SHP77 treated with DMSO at 0.1 percent for 48 hours (cell line): Measurements from ENCODE around the gene ASIC3.
"Not testable (repeated sequence)": the region's sequence is repeated elsewhere in the genome, so short reads cannot be mapped to it uniquely, and the experiment has no call there.

Experiments
- DNase-seq: peaks from one replicate; lab custom pipeline; 2025; lab: John Stamatoyannopoulos, UW

The ASIC3 gene

DNA sequence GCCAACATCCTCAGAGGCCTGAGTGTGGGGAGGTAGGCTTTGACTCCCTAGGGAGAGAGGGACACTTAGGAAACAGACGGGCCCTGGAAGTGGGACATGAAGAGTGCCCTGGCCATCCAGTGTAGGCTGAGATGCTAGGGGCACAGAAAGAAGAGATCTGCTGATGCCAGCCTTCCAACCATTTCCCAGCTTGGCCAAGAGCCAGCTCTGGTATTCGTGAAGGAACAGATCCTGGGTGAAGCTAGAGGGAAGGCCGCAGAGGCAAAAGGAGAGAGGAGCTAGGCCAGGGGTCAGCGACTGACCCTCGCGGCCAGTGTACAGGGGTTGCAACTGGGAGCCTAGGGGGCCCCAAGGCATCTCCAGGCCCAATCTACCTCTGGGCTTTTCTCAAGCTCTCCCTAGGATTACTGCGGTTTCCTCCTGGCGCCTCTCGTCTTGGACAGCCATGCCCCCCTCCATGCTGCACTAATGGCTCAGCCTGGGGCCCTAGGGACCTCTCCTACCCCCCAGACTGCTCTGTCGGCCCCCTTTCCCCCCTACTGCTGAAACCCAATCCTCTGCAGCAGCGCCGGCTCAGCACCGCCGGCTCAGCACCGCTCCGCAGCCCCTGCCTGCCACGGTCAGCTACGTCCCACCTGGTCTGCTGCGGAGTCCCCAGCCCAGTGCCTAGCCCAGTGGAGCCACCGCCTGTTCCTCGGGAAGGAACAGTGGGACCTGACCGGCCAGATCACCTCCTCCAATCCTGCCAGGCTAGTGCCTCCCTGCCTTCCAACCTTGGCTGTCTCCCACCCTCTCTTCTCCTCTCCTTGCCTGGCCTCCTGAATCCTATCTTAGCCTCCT is at the start of gene ASIC3:
TSS of gene ASIC3 (plus strand) at position 556 of the 840 bp plus-strand sequence. CDS start 355 bp downstream, outside the sequence.
- no peak for DNase-seq

GRCh38 chr7:150999001-150999400 is 49.3 kb upstream of the ASIC3 start:
- no peak for DNase-seq

- no peak for DNase-seq
Measured at GRCh38 chr7:150999497-151000230, 48.7 kb upstream of the ASIC3 start.

DNA sequence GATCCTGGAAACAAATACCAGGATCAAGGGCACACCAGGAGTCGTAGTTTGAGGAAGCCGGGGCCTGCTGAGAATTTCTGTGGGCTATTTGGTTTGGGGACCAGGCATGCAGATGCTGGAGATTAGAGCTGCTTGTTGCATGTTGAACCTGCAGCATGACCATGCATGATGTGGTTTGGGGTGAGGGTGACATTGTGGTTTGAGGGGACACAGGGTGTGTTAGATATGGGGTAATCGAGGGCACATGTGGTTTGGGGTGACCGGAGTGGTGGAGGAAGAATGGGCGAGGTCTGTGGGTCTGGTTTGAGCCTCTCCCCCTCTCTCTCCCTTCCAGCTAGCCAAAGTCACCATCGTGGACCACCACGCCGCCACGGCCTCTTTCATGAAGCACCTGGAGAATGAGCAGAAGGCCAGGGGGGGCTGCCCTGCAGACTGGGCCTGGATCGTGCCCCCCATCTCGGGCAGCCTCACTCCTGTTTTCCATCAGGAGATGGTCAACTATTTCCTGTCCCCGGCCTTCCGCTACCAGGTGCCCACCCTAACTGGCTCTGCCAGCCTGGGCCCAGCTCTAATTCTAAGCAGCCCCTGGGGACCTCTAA is 47.3 kb upstream of the ASIC3 start:
- DNase-seq, result no peak

DNA sequence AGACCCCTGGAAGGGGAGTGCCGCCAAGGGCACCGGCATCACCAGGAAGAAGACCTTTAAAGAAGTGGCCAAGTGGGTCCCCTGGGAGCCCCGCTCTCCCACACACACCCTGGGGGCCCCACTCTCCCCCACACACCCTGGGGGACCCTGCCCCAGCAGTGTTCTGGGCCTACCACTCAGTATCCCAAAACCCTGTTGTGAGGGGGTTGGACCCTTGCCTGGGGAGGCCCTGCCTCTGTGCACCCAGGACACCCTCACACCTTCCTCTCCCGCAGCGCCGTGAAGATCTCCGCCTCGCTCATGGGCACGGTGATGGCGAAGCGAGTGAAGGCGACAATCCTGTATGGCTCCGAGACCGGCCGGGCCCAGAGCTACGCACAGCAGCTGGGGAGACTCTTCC is 46.8 kb upstream of the ASIC3 start:
- DNase-seq, result no peak

DNA sequence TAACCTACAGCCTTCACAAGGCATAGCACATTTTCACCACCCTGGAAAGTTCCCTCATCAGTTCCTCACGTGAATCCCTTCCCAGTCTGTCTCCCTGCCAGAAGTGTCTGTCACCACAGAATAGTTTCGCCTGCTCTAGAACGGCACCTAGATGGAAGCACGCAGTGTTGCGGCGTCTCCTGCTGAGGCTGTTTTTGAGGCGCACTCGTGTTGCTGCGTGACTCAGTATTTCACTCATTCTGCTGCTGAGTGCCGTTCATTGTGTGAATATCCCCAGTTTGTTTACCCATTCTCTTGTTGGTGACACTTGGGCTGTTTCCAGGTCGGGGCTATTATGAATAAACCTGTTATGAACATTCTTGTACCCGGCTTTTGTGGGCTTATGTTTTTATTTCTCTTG is 44.8 kb upstream of the ASIC3 start:
- DNase-seq, result peak; percentile 43

- no peak for DNase-seq
Measured at GRCh38 chr7:151005566-151005965, 42.8 kb upstream of the ASIC3 start.

- DNase-seq, result no peak
Measured at GRCh38 chr7:151006590-151007300, 41.6 kb upstream of the ASIC3 start.

DNA sequence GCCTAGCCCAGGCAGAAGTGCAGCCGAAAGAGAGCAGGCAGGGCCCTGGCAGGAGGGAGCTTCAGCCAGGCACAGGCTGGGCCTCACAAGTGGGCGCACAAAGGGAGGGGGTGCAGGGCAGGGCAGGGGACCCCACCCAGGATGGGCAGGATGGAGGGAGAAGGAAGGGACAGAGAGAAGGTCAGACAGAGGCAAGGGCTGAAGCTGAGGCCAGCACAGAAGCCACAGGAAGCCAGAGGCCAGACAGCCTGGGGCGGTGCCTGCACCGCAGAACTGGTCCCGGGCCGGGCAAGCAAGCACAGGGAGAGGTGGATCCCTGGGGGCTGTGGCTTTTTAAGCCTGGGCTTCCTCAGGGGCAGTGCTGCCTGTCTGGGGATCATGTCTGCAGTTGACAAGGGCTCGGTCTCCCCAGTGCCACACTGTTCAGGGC is 40.8 kb upstream of the ASIC3 start:
- DNase-seq, result no peak

DNA sequence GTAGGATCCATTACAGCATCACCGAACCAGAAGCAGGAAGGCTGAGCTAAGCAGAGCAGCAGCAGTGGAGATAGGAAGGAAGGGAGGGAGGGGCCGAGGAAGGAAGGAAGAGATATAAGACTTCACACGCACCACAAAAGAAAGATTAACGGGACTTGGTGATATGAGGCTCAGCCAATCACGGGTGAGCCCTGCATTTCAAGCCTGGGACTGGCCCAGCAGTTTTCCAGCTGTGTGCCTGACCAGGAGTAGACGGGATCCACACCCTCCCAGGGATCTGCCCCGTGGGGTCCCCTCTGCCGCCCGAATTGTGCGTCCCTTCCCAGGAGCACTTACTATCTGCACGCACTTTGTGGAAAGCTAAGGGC is 40.2 kb upstream of the ASIC3 start:
- no peak for DNase-seq

GRCh38 chr7:151008511-151009323 is 39.6 kb upstream of the ASIC3 start:
- DNase-seq, result no peak

DNA sequence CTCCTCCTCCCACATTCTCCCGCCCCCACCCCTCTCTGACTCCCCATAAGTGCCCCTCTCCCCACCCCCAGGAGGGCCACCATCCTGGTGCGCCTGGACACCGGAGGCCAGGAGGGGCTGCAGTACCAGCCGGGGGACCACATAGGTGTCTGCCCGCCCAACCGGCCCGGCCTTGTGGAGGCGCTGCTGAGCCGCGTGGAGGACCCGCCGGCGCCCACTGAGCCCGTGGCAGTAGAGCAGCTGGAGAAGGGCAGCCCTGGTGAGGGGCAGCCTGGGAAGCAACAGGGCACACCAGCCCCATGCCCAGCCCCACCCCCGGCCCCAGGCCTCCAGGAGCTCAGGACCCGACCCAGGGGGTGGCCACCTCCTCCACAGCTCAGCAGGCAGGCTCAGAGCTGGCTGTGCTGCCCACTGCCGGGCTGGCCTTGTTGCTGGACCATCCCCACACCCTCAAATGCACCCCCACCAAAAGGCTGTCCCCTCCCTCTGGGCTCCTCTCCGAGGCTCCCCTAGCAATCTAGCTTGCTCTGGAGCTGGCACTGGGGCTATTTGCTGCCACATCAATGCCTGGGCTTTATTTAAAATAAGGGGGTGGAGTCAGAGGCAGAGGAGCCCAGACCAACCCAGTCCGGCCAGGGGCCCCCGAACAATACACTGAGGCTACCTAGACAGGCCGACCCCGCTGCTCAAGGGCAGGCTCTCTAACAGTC is 38.8 kb upstream of the ASIC3 start:
- no peak for DNase-seq

DNA sequence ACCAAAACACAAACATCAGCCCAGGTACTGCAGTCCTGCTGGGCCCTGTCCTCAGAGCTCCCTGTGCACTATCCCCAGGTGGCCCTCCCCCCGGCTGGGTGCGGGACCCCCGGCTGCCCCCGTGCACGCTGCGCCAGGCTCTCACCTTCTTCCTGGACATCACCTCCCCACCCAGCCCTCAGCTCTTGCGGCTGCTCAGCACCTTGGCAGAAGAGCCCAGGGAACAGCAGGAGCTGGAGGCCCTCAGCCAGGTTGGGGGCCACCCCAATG is 38.4 kb upstream of the ASIC3 start:
- no peak for DNase-seq

DNA sequence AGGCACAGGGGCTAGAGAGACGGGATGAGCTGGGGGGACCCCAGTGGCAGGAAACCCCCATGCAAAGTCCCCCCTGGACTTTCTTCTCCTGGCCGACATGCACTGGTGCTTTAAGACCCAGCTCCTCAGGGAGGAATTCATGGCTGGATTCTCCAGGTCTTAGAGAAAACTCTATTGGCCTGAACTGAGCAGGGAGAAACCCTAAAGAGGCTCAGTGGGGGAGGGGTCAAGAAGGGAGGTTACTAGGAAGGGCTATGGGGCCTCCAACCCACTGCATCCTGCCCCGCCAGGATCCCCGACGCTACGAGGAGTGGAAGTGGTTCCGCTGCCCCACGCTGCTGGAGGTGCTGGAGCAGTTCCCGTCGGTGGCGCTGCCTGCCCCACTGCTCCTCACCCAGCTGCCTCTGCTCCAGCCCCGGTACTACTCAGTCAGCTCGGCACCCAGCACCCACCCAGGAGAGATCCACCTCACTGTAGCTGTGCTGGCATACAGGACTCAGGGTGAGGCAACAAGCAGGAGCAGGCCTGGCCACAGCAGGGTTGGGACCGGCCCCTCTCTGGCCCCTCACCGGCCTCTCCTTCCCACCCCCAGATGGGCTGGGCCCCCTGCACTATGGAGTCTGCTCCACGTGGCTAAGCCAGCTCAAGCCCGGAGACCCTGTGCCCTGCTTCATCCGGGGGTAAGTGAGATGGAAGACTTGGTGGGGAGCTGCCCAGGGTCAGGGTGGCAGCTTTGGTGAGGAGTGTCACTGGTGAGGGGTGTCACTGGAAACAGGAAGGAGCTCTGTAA is 37.8 kb upstream of the ASIC3 start:
- no peak for DNase-seq

DNA sequence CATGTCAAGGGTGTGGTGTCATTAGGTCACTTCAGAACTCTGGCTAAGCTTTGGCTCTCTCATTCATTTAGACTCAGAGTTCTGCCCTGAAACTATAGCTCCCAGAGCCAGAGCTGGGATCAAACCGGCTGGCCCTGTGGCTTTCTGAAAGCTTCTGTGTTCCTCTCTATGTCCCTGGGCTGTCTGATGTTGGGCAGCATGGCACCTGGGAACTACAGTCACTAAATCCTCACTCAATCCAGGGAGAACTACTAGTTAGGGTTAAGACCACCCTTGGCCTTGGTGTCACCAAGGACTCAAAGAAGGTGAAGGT is 37.3 kb upstream of the ASIC3 start:
- DNase-seq, result no peak

DNA sequence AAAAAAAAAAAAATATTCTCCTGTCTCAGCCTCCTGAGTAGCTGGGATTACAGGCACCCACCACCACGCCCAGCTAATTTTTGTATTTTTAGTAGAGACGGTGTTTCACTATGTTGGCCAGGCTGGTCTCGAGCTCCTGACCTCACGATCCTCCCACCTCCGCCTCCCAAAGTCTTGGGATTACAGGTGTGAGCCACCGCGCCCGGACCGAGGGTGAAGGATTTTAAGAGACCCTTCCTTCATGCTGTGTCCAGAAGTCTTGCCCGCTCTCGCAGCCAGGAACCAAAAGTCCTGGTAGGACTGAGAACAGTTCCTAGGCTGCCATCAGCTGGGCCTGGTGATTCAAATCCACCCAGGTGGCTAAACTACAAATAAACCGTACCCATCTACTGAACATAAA is 36.7 kb upstream of the ASIC3 start:
- not testable (repeated sequence) for DNase-seq

DNA sequence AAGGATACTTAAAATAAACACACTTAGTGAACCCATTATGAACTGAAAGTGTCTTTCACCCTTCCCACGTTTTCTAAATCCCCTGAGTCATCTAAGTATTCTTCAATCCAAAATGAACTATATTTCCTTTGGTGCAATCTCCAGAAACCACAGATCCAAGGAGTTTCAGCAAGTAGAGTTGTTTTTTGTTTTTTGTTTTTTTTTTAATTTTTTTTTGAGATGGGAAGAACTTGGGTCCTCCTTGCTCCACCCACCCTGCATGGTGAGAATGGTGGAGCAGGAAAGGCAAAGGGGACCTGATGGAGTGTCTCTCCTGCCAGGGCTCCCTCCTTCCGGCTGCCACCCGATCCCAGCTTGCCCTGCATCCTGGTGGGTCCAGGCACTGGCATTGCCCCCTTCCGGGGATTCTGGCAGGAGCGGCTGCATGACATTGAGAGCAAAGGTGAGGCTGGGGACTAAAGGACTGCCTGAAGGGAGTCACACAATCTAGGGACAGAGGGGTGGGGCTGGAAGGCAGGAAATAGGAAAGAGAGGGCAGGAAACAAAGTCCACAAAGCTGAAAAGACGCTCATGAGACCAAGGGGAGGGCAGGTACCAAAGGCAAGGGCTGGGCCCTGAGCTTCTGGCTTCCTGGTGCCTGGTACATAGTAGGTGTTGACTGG is 36.2 kb upstream of the ASIC3 start:
- no peak for DNase-seq

GRCh38 chr7:151012911-151013347 is 35.4 kb upstream of the ASIC3 start:
- DNase-seq, result peak; percentile 11

- DNase-seq, result no peak
Measured at GRCh38 chr7:151013356-151013732, 35.0 kb upstream of the ASIC3 start.
